Natural killer cell (primary cell): ENCODE results near the gene TMEM182. TPM values are rescaled to one million over a fixed set of nuclear protein-coding genes. Genes with fewer than 3 reads are reported as not detected.

Experiments
- ATAC-seq, 3 donors: fragments of 150-1000 bp in 2 of 3; fragments of 200-7000 bp in 1 of 3; cut with Tn5 transposase; 1 replicate in 1 of 3; 2 replicates in 2 of 3; pipeline ENCODE4 v1.10.0; 2021; ENCODE audit warnings: mild to moderate bottlenecking in 2 of 3, moderate library complexity in 2 of 3
- DNase-seq, 2 donors: peaks; one replicate each; pipeline versions ENCODE4 v3.0.0 to v3.0.0-alpha.2; 2013 to 2021; ENCODE audit warnings: mixed read lengths in 1 of 2
- H3K27ac ChIP-seq: one replicate; pipeline ENCODE4 v1.5.1; 2013; ENCODE audit warnings: mild to moderate bottlenecking, low read length
- H3K27me3 ChIP-seq: one replicate; pipeline ENCODE4 v1.6.1; 2013; ENCODE audit warnings: low read length; ENCODE audit not compliant: control insufficient read depth, insufficient read depth
- H3K36me3 ChIP-seq: one replicate; pipeline ENCODE4 v1.6.1; 2013; ENCODE audit warnings: low read length; ENCODE audit not compliant: control insufficient read depth, insufficient read depth
- H3K4me1 ChIP-seq: one replicate; pipeline ENCODE4 v1.6.1; 2013; ENCODE audit warnings: low read length; ENCODE audit not compliant: control insufficient read depth, insufficient read depth
- H3K4me3 ChIP-seq: one replicate; pipeline ENCODE4 v1.5.1; 2013; ENCODE audit warnings: low read length
- H3K9me3 ChIP-seq: one replicate; pipeline ENCODE4 v1.6.1; 2013; ENCODE audit warnings: low read length; ENCODE audit not compliant: control insufficient read depth, insufficient read depth
- H3K27ac Mint-ChIP-seq, 2 donors: one replicate each; pipeline ENCODE4 v1.8.0; 2022; ENCODE audit warnings: mild to moderate bottlenecking in 2 of 2, mixed read lengths in 2 of 2, moderate library complexity in 1 of 2
- H3K27me3 Mint-ChIP-seq, 2 donors: one replicate each; pipeline ENCODE4 v1.8.0; 2022; ENCODE audit warnings: low read depth in 2 of 2, mixed read lengths in 2 of 2
- H3K36me3 Mint-ChIP-seq: one replicate; pipeline ENCODE4 v1.8.0; 2022; ENCODE audit warnings: mixed read lengths
- H3K4me1 Mint-ChIP-seq, 2 donors: one replicate each; pipeline ENCODE4 v1.8.0; 2022; ENCODE audit warnings: mixed read lengths in 2 of 2
- H3K4me3 Mint-ChIP-seq: one replicate; pipeline ENCODE4 v1.8.0; 2022; ENCODE audit warnings: mild to moderate bottlenecking, moderate library complexity, mixed read lengths
- H3K9me3 Mint-ChIP-seq, 2 donors: one replicate each; pipeline ENCODE4 v1.8.0; 2022; ENCODE audit warnings: mixed read lengths in 2 of 2
- WGBS: methylation state at CpG from one replicate; pipeline ENCODE4 v1.1.7; 2013; ENCODE audit warnings: missing lambda C conversion rate; ENCODE audit not compliant: insufficient coverage; 5-methylcytosine and 5-hydroxymethylcytosine counted together
- intact Hi-C: fragments of 100-400 bp; cut with micrococcal nuclease; formaldehyde crosslinking; loops from one replicate; pipeline ENCODE4 v1.14.2; 2022
- total RNA-seq, 4 donors: library from RNA; stranded (reverse); fragments of 120-200 nt in 1 of 4; gene quantifications; one replicate each; pipeline versions ENCODE4 v1.2.3 to v1.2.4, GENCODE V29; 2013 to 2022
- TF ChIP-seq, protein P1 (sequence below): fragments of 200-600 bp; IDR thresholded peaks from one replicate; pipeline ENCODE4 v1.8.0; 2022; ENCODE audit warnings: antibody characterized with exemption

The TMEM182 gene
- total RNA-seq, 3 donors from 2014 or later (not counting 1 experiment from before 2014, with no cell fraction given): 3.2 to 4.9 (median 4.1) TPM

DNA sequence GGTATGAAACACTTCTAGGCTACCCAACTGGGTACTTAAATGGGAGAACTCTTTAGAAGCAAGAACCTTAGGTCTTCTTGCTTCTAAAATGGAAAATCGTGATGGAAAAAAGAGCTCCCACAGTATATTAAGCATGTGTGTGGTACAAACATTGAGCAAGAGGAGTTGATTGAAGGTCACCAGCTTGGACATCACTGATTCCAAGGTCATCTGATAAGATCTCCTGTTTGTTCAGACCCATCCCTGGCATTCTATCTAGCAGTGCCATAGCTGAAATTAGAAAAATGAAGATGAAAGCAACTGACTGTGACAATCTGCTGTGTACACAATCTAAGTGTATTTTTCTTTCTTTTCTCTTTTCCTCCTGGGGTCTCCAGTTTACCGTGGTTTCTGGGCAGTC, 35.7 kb downstream of the TMEM182 start:
- Histone ChIP-seq H3K4me1 (no peaks in the 10 kb centered on the region), H3K9me3 (peaks cover 27% of the 10 kb centered on the region), H3K27ac (no peak overlapping the region), H3K4me3 (no peak overlapping the region), H3K27me3 (no peaks in the 10 kb centered on the region), H3K36me3 (peaks cover 7% of the 10 kb centered on the region)
- H3K4me3 Mint-ChIP-seq: no peak overlapping the region
- intact Hi-C loops: no loop called here
- no peaks in the 10 kb centered on the region for H3K27me3 Mint-ChIP-seq
- peaks cover 37% of the 10 kb centered on the region for H3K36me3 Mint-ChIP-seq
- WGBS: 86% methylated on average over 2 of the region's 2 CpGs
- ATAC-seq: no peak
- H3K27ac Mint-ChIP-seq: no peak overlapping the region
- peaks cover 12 to 13% of the 10 kb centered on the region in 2 donors for H3K9me3 Mint-ChIP-seq
- TF ChIP-seq, protein P1, sequence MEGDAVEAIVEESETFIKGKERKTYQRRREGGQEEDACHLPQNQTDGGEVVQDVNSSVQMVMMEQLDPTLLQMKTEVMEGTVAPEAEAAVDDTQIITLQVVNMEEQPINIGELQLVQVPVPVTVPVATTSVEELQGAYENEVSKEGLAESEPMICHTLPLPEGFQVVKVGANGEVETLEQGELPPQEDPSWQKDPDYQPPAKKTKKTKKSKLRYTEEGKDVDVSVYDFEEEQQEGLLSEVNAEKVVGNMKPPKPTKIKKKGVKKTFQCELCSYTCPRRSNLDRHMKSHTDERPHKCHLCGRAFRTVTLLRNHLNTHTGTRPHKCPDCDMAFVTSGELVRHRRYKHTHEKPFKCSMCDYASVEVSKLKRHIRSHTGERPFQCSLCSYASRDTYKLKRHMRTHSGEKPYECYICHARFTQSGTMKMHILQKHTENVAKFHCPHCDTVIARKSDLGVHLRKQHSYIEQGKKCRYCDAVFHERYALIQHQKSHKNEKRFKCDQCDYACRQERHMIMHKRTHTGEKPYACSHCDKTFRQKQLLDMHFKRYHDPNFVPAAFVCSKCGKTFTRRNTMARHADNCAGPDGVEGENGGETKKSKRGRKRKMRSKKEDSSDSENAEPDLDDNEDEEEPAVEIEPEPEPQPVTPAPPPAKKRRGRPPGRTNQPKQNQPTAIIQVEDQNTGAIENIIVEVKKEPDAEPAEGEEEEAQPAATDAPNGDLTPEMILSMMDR: no peak
- DNase-seq: no peak
- H3K4me1 Mint-ChIP-seq: peaks cover 5 to 10% of the 10 kb centered on the region in 2 donors

DNA sequence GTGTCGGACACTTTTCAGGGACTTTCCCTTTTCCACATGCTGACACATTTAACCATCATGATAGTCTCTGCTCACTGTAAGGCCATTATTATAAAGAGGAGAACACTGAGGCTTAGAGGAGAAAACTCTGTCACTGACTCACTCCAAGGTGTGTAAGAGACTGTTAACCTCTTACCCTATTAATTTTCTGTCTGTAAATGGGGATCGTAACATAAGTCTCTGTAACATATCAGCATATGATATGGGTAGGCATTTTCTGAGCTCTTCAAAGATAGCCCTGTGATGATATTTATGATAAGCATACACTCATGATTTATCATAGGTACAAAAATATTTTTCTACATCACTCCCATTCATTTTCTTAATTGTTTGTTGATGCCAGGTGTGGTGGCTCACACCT, 36.4 kb downstream of the TMEM182 start:
- peaks cover 8 to 10% of the 10 kb centered on the region in 2 donors for H3K4me1 Mint-ChIP-seq
- H3K36me3 Mint-ChIP-seq: peaks cover 41% of the 10 kb centered on the region
- no peak overlapping the region for H3K4me3 Mint-ChIP-seq
- Histone ChIP-seq H3K36me3 (peaks cover 7% of the 10 kb centered on the region), H3K4me1 (peaks cover 3% of the 10 kb centered on the region), H3K4me3 (no peak overlapping the region), H3K27me3 (no peaks in the 10 kb centered on the region), H3K27ac (no peak overlapping the region), H3K9me3 (peaks cover 33% of the 10 kb centered on the region)
- intact Hi-C loops: no loop called here
- ATAC-seq (no peak), DNase-seq (no peak)
- 67% methylated on average over 1 of the region's 2 CpGs for WGBS
- no peaks in the 10 kb centered on the region for H3K27me3 Mint-ChIP-seq
- H3K9me3 Mint-ChIP-seq: peaks cover 12 to 13% of the 10 kb centered on the region in 2 donors
- no peak overlapping the region for H3K27ac Mint-ChIP-seq
- TF ChIP-seq, protein P1: no peak

DNA sequence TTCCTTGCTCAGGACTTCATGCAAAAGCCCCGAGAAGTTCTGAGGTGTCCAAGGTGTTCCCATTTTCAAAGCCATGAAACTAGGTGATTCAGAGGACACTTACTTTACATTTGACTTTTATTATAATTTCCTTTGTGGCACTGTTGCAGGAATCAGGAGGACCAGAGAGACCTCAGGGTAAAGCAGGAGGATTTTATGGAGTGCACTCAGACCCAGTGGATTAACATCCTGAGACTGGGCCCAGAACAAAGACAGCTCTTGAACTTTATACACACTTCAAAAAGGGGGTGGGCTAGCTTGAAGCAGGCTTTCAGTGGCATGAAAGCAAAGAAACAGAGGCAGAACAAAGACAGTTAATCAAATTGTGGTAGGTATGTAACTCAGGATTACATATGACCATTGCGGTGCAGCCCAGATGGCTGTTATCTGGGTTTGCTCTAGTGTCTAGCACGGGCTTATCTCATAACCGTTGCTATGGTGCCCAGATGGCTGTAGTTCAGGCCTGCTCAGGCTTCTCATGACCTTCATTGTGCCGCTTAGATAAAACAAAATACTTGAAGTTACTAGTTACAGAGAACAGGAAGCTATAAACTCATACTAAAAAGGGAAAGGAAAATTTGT, 39.4 kb downstream of the TMEM182 start:
- peaks cover 7% of the 10 kb centered on the region in 2 donors for H3K4me1 Mint-ChIP-seq
- TF ChIP-seq, protein P1: no peak
- no peaks in the 10 kb centered on the region for H3K27me3 Mint-ChIP-seq
- peaks cover 41% of the 10 kb centered on the region for H3K36me3 Mint-ChIP-seq
- 72% methylated on average over 4 of the region's 5 CpGs for WGBS
- H3K27ac Mint-ChIP-seq: no peak overlapping the region
- no peaks in the 10 kb centered on the region for H3K27me3 ChIP-seq
- H3K4me3 Mint-ChIP-seq: no peak overlapping the region
- peaks cover 11% of the 10 kb centered on the region for H3K4me1 ChIP-seq
- H3K27ac ChIP-seq: no peak overlapping the region
- ATAC-seq: no peak
- no peak overlapping the region for H3K4me3 ChIP-seq
- H3K9me3 ChIP-seq: peaks cover 33% of the 10 kb centered on the region
- peaks cover 7% of the 10 kb centered on the region for H3K36me3 ChIP-seq
- intact Hi-C loops: no loop called here
- DNase-seq: peak in 1 of 2 donors; percentile 15
- peaks cover 12 to 13% of the 10 kb centered on the region in 2 donors for H3K9me3 Mint-ChIP-seq
